ENCODE results near the gene TMEM229B. TPM values are rescaled to one million over a fixed set of nuclear protein-coding genes. Genes with fewer than 3 reads are reported as not detected.
A peak's percentile ranks its signal among the peaks of the same experiment; 100 is the strongest.
"Not testable (repeated sequence)": the region's sequence is repeated elsewhere in the genome, so short reads cannot be mapped to it uniquely, and the experiment has no call there.

The TMEM229B gene
- total RNA-seq, 1 donor from 2014 or later: 2.7 TPM

GRCh38 chr14:67468378-67468730, 20.2 kb downstream of the TMEM229B start:
- peaks cover 3% of the 10 kb centered on the region for H3K27me3 Mint-ChIP-seq
- intact Hi-C loops (cut with micrococcal nuclease): no loop called here
- H3K27ac Mint-ChIP-seq: no peak overlapping the region
- DNase-seq: no peak
- H3K9me3 Mint-ChIP-seq: no peaks in the 10 kb centered on the region
- H3K36me3 Mint-ChIP-seq (ENCODE audit: low read depth): no peaks in the 10 kb centered on the region
- no peak overlapping the region for H3K4me3 Mint-ChIP-seq
- peaks cover 10% of the 10 kb centered on the region for H3K4me1 Mint-ChIP-seq

- intact Hi-C loops (cut with micrococcal nuclease): no loop called here
- Mint-ChIP-seq H3K4me1 (peaks cover 10% of the 10 kb centered on the region), H3K36me3 (ENCODE audit: low read depth) (no peaks in the 10 kb centered on the region), H3K9me3 (no peaks in the 10 kb centered on the region), H3K4me3 (no peak overlapping the region), H3K27me3 (peaks cover 3% of the 10 kb centered on the region), H3K27ac (no peak overlapping the region)
- no peak for DNase-seq
Measured at GRCh38 chr14:67467134-67467533, 21.4 kb downstream of the TMEM229B start.

- no peak overlapping the region for H3K4me3 Mint-ChIP-seq
- H3K4me1 Mint-ChIP-seq: peaks cover 13% of the 10 kb centered on the region
- peaks cover 10% of the 10 kb centered on the region for H3K27me3 Mint-ChIP-seq
- no peak for DNase-seq
- intact Hi-C loops (cut with micrococcal nuclease): no loop called here
- no peak overlapping the region for H3K27ac Mint-ChIP-seq
- no peaks in the 10 kb centered on the region for H3K9me3 Mint-ChIP-seq
- H3K36me3 Mint-ChIP-seq (ENCODE audit: low read depth): no peaks in the 10 kb centered on the region
Measured at GRCh38 chr14:67464879-67465278, 23.6 kb downstream of the TMEM229B start.

- H3K4me1 Mint-ChIP-seq: peaks cover 13% of the 10 kb centered on the region
- intact Hi-C loops (cut with micrococcal nuclease): no loop called here
- H3K27me3 Mint-ChIP-seq: peaks cover 10% of the 10 kb centered on the region
- no peaks in the 10 kb centered on the region for H3K9me3 Mint-ChIP-seq
- DNase-seq: peak; percentile 61
- H3K27ac Mint-ChIP-seq: no peak overlapping the region
- H3K36me3 Mint-ChIP-seq (ENCODE audit: low read depth): no peaks in the 10 kb centered on the region
- no peak overlapping the region for H3K4me3 Mint-ChIP-seq
Measured at GRCh38 chr14:67464377-67464776, 24.1 kb downstream of the TMEM229B start.

GRCh38 chr14:67463900-67464299, 24.6 kb downstream of the TMEM229B start:
- DNase-seq: no peak
- Mint-ChIP-seq H3K4me1 (peaks cover 13% of the 10 kb centered on the region), H3K27me3 (peaks cover 10% of the 10 kb centered on the region), H3K27ac (no peak overlapping the region), H3K9me3 (no peaks in the 10 kb centered on the region), H3K4me3 (no peak overlapping the region), H3K36me3 (ENCODE audit: low read depth) (no peaks in the 10 kb centered on the region)
- intact Hi-C loops (cut with micrococcal nuclease): no loop called here

- no peaks in the 10 kb centered on the region for H3K36me3 Mint-ChIP-seq (ENCODE audit: low read depth)
- no peaks in the 10 kb centered on the region for H3K9me3 Mint-ChIP-seq
- H3K27me3 Mint-ChIP-seq: peaks cover 10% of the 10 kb centered on the region
- peaks cover 13% of the 10 kb centered on the region for H3K4me1 Mint-ChIP-seq
- DNase-seq: no peak
- intact Hi-C loops (cut with micrococcal nuclease): no loop called here
- H3K27ac Mint-ChIP-seq: no peak overlapping the region
- H3K4me3 Mint-ChIP-seq: no peak overlapping the region
Measured at GRCh38 chr14:67461996-67462395, 26.5 kb downstream of the TMEM229B start.

- no peak overlapping the region for H3K27ac Mint-ChIP-seq
- no peaks in the 10 kb centered on the region for H3K36me3 Mint-ChIP-seq (ENCODE audit: low read depth)
- peaks cover 3% of the 10 kb centered on the region for H3K9me3 Mint-ChIP-seq
- H3K27me3 Mint-ChIP-seq: peaks cover 10% of the 10 kb centered on the region
- peaks cover 13% of the 10 kb centered on the region for H3K4me1 Mint-ChIP-seq
- DNase-seq: no peak
- intact Hi-C loops (cut with micrococcal nuclease): no loop called here
- no peak overlapping the region for H3K4me3 Mint-ChIP-seq
Measured at GRCh38 chr14:67461341-67461985, 27.1 kb downstream of the TMEM229B start.

- intact Hi-C loops (cut with micrococcal nuclease): no loop called here
- Mint-ChIP-seq H3K27me3 (peaks cover 11% of the 10 kb centered on the region), H3K36me3 (ENCODE audit: low read depth) (no peaks in the 10 kb centered on the region)
Measured at GRCh38 chr14:67459336-67459735, 29.2 kb downstream of the TMEM229B start.

GRCh38 chr14:67457782-67458181, 30.7 kb downstream of the TMEM229B start:
- H3K36me3 Mint-ChIP-seq (ENCODE audit: low read depth): no peaks in the 10 kb centered on the region
- H3K27ac Mint-ChIP-seq: no peak overlapping the region
- H3K4me3 Mint-ChIP-seq: no peak overlapping the region
- intact Hi-C loops (cut with micrococcal nuclease): no loop called here
- peaks cover 4% of the 10 kb centered on the region for H3K4me1 Mint-ChIP-seq
- peaks cover 11% of the 10 kb centered on the region for H3K27me3 Mint-ChIP-seq
- peaks cover 3% of the 10 kb centered on the region for H3K9me3 Mint-ChIP-seq
- no peak for DNase-seq

More at GRCh38 chr14:67459336-67459735, 29.2 kb downstream of the TMEM229B start:
- H3K9me3 Mint-ChIP-seq: peaks cover 3% of the 10 kb centered on the region
- peaks cover 8% of the 10 kb centered on the region for H3K4me1 Mint-ChIP-seq
- DNase-seq: no peak
- H3K27ac Mint-ChIP-seq: no peak overlapping the region
- no peak overlapping the region for H3K4me3 Mint-ChIP-seq

- Mint-ChIP-seq H3K27ac (no peak overlapping the region), H3K4me3 (no peak overlapping the region), H3K27me3 (peaks cover 9% of the 10 kb centered on the region), H3K4me1 (peaks cover under 1% of the 10 kb centered on the region), H3K9me3 (peaks cover 3% of the 10 kb centered on the region), H3K36me3 (ENCODE audit: low read depth) (no peaks in the 10 kb centered on the region)
- intact Hi-C loops (cut with micrococcal nuclease): no loop called here
- DNase-seq: no peak
Measured at GRCh38 chr14:67456732-67457131, 31.8 kb downstream of the TMEM229B start.

GRCh38 chr14:67453575-67454300, 34.8 kb downstream of the TMEM229B start:
- Mint-ChIP-seq H3K27ac (no peak overlapping the region), H3K27me3 (peaks cover 11% of the 10 kb centered on the region), H3K36me3 (ENCODE audit: low read depth) (no peaks in the 10 kb centered on the region), H3K4me3 (no peak overlapping the region), H3K9me3 (peaks cover 9% of the 10 kb centered on the region), H3K4me1 (no peaks in the 10 kb centered on the region)
- intact Hi-C loops (cut with micrococcal nuclease): no loop called here
- no peak for DNase-seq

- H3K27me3 Mint-ChIP-seq: peaks cover 18% of the 10 kb centered on the region
- DNase-seq; intact Hi-C loops (cut with micrococcal nuclease); H3K27ac Mint-ChIP-seq; H3K4me3 Mint-ChIP-seq; H3K9me3 Mint-ChIP-seq; H3K36me3 Mint-ChIP-seq (ENCODE audit: low read depth); H3K4me1 Mint-ChIP-seq: not testable (repeated sequence)
Measured at GRCh38 chr14:67451667-67452066, 36.9 kb downstream of the TMEM229B start.

- no peaks in the 10 kb centered on the region for H3K36me3 Mint-ChIP-seq (ENCODE audit: low read depth)
- DNase-seq: no peak
- H3K27ac Mint-ChIP-seq: no peak overlapping the region
- H3K9me3 Mint-ChIP-seq: peaks cover 6% of the 10 kb centered on the region
- intact Hi-C loops (cut with micrococcal nuclease): no loop called here
- peaks cover 24% of the 10 kb centered on the region for H3K27me3 Mint-ChIP-seq
- H3K4me3 Mint-ChIP-seq: no peak overlapping the region
- H3K4me1 Mint-ChIP-seq: no peaks in the 10 kb centered on the region
Measured at GRCh38 chr14:67449096-67449495, 39.4 kb downstream of the TMEM229B start.

GRCh38 chr14:67447033-67447381, 41.5 kb downstream of the TMEM229B start:
- Mint-ChIP-seq H3K4me3 (no peak overlapping the region), H3K27ac (no peak overlapping the region), H3K27me3 (peaks cover 36% of the 10 kb centered on the region), H3K4me1 (no peaks in the 10 kb centered on the region), H3K36me3 (ENCODE audit: low read depth) (no peaks in the 10 kb centered on the region), H3K9me3 (peaks cover 6% of the 10 kb centered on the region)
- no peak for DNase-seq
- intact Hi-C loops (cut with micrococcal nuclease): no loop called here
